IgD-negative memory B cell (primary cell): ENCODE results near the gene CIBAR2. TPM values are rescaled to one million over a fixed set of nuclear protein-coding genes. Genes with fewer than 3 reads are reported as not detected.

ENCODE experiments used
- H3K27ac Mint-ChIP-seq, 3 donors: one replicate each; pipeline ENCODE4 v1.8.0; 2020 to 2022; ENCODE audit warnings: mild to moderate bottlenecking in 3 of 3, mixed read lengths in 3 of 3, moderate library complexity in 1 of 3
- H3K27me3 Mint-ChIP-seq: one replicate; pipeline ENCODE4 v1.8.0; 2021; ENCODE audit warnings: mixed read lengths
- H3K36me3 Mint-ChIP-seq: one replicate; pipeline ENCODE4 v1.8.0; 2020; ENCODE audit warnings: mild to moderate bottlenecking, mixed read lengths
- H3K4me1 Mint-ChIP-seq, 3 donors: one replicate each; pipeline ENCODE4 v1.8.0; 2020 to 2022; ENCODE audit warnings: mixed read lengths in 3 of 3, mild to moderate bottlenecking in 1 of 3
- H3K4me3 Mint-ChIP-seq, 4 donors: one replicate each; pipeline ENCODE4 v1.8.0; 2020 to 2022; ENCODE audit warnings: mild to moderate bottlenecking in 4 of 4, mixed read lengths in 4 of 4, moderate library complexity in 3 of 4
- H3K9me3 Mint-ChIP-seq, 3 donors: one replicate each; pipeline ENCODE4 v1.8.0; 2020 to 2021; ENCODE audit warnings: mixed read lengths in 3 of 3, mild to moderate bottlenecking in 1 of 3
- polyA plus RNA-seq: library from polyadenylated mRNA; unstranded; fragments of 300-500 nt; fragmentation: Illumina TruSeq; gene quantifications from one replicate; pipeline ENCODE4 v1.2.3, GENCODE V29; 2021

The CIBAR2 gene
- polyA plus RNA-seq, 1 donor from 2014 or later: not detected

DNA sequence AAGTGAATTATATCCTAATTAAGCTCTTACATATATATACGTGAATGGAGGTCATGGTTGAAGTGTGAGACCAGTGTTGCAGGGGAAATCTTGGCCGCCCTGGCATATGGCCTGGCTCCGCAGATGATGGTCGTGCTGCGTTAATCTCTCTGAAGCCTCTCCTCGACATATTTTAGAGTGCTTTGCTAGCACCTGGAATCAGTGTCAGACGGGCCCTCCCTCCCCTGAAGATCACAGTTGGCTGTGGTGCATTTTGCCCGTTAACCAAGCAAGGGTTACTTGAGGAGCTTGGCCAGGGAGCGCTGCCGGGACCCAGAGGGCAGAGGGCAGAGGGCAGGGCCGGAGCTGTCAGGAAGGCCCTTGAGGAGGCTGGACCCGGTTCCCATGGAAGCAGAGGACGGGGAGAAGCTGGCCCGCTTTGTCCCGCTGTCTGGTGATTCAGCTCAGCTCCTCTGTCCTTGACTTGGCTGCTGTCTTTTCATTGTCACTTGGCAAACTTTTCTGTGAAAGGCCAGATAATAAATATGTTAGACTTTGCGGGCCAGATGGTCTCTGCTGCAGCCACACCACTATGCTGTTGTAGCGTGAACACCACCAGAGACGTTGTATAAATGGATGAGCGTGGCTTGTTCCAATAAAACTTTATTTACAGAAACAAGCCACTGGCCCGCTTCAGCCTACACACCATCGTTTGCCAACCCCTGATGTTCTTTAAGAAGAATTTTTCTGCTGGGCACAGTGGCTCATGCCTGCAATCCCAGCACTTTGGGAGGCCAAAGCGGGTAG is 32.3 kb downstream of the CIBAR2 start:
- Mint-ChIP-seq H3K27me3 (peaks cover 23% of the 10 kb centered on the region), H3K4me3 (no peak overlapping the region), H3K4me1 (peaks cover 7 to 16% (median 13%) of the 10 kb centered on the region in 3 donors), H3K9me3 (peaks cover 0 to 2% (median 0%) of the 10 kb centered on the region in 3 donors), H3K36me3 (peaks cover 3% of the 10 kb centered on the region), H3K27ac (no peak overlapping the region)

DNA sequence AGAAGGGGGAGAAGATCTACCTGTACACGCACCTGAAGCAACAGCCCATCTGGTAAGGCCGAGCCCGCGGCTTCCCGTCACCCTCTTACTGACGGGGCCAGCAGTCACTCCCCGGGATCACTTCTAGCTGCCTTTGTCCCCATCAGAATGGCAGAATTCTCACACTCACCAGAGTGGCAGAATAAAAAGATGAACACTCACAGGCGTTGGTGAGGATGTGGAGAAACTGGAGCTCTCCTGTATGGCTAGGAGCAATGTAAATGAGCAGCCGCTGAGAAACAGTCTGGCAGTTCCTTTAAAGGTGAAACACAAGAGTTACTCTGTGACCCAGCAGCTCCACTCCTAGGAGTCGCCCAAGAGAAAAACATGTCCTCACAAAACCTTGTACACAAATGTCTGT is 33.3 kb downstream of the CIBAR2 start:
- peaks cover 21% of the 10 kb centered on the region for H3K27me3 Mint-ChIP-seq
- peaks cover 3% of the 10 kb centered on the region for H3K36me3 Mint-ChIP-seq
- peaks cover 0 to 2% (median 0%) of the 10 kb centered on the region in 3 donors for H3K9me3 Mint-ChIP-seq
- peaks cover 7 to 13% (median 13%) of the 10 kb centered on the region in 3 donors for H3K4me1 Mint-ChIP-seq
- H3K27ac Mint-ChIP-seq: no peak overlapping the region
- H3K4me3 Mint-ChIP-seq: no peak overlapping the region

DNA sequence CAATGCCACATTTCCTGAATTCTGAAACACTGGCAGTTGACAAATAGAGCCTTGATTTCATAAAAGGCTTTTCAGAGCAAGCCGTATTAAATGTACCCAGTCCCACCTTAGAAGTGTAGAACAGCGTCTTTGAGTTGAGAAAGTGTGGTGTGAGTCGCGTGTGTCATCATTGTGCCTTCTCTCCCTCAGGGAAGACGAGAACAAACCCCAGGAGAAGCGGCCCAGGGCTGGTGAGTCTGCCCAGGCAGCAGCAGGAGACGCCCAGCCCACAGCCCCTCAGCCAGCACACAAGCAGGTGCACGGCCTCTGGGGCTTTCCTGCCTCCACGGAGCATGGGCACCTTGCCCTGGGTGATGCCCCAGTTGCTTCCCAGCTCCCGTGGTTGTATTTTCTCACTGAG is 34.0 kb downstream of the CIBAR2 start:
- Mint-ChIP-seq H3K36me3 (peaks cover 3% of the 10 kb centered on the region), H3K4me3 (no peak overlapping the region), H3K27ac (no peak overlapping the region), H3K27me3 (peaks cover 18% of the 10 kb centered on the region), H3K4me1 (peaks cover 6 to 8% (median 8%) of the 10 kb centered on the region in 3 donors), H3K9me3 (peaks cover 0 to 2% (median 0%) of the 10 kb centered on the region in 3 donors)

DNA sequence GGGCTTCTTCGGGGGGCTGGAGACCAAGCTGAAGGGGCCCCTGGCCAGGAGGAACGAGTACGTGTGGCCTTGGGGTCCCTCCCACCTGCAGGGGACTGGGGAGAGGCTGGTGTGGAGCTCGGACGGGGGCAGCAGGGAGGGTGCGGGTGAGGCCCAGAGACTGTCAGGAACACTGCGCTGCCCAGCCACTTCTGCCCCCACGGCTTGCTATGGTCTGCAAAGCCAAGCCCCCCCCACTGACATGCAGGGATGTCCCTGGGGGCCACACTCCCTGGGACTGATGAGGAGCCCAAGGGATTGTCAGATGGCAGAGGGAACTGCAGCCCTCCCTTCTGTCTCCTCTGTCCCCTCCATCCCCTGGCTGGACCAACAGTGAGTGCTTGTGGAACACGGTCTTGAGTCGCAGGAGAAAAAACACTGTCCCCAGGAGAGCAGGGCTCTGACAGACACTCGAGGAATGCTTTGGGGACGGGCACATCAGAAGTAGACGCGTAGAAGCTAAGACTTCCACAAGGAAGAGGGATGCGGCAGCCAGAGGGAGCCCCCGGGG is 34.6 kb downstream of the CIBAR2 start:
- peaks cover 14% of the 10 kb centered on the region for H3K27me3 Mint-ChIP-seq
- peaks cover 3 to 6% (median 5%) of the 10 kb centered on the region in 3 donors for H3K4me1 Mint-ChIP-seq
- H3K36me3 Mint-ChIP-seq: peaks cover 3% of the 10 kb centered on the region
- peaks cover 0 to 2% (median 0%) of the 10 kb centered on the region in 3 donors for H3K9me3 Mint-ChIP-seq
- no peak overlapping the region for H3K27ac Mint-ChIP-seq
- H3K4me3 Mint-ChIP-seq: no peak overlapping the region

DNA sequence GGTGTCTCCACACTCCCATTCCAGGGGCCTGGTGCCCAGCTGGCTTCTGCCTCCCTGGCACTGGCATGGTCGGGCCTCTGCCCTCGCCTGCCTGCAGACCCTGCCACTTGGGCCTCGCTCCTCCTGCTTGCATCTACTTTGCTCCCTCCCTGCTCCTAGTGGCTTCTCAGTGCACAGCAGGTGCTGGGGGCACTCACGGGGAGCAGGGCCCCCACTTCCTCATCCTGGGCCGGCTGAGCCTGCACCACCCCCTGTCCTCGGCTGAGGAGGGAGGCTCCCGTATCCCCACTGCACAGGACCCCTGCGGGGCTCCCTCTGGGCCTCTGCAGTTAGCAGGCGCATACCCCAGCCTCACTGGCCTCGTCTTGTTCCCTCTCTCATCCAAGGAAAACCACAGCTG is 35.2 kb downstream of the CIBAR2 start:
- peaks cover 0 to 2% (median 0%) of the 10 kb centered on the region in 3 donors for H3K9me3 Mint-ChIP-seq
- peaks cover 11% of the 10 kb centered on the region for H3K27me3 Mint-ChIP-seq
- no peak overlapping the region for H3K27ac Mint-ChIP-seq
- peaks cover 0 to 3% (median 0%) of the 10 kb centered on the region in 3 donors for H3K4me1 Mint-ChIP-seq
- peaks cover 3% of the 10 kb centered on the region for H3K36me3 Mint-ChIP-seq
- H3K4me3 Mint-ChIP-seq: peak overlapping the region in 1 of 4 donors; percentile 55

DNA sequence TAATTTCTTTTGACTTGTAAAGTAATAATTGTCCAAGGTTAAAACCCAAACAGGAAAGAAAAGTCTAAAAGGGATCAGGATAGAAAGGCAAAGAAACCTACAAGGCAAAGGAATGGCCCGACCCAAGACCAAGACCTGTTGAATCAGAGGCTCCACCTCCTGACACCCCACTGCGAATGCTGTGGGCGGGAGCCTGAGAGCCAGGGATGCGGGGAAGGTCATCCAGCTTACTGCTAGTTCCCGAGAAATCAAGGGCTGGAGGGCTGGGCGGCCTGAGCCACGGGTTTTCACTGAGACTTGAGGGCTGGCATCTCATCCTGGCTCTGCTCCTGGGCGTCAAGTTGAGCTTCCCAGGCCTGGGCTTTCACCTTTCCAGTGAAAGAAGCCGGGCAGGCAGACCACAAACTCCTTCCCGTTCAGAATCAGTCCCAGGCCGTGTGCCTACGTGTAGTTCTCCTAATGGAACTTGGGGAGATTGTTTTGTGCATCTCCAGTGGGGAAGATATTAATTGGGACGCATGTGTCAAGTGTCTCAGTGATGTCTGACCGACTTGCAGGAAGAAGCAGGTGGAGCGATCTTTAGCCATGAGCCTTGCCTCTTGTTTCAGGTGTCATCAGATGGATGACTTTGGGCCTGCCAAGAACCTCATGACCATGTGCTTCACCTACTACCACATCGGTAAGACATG is 36.9 kb downstream of the CIBAR2 start:
- H3K9me3 Mint-ChIP-seq: peaks cover 0 to 2% (median 0%) of the 10 kb centered on the region in 3 donors

DNA sequence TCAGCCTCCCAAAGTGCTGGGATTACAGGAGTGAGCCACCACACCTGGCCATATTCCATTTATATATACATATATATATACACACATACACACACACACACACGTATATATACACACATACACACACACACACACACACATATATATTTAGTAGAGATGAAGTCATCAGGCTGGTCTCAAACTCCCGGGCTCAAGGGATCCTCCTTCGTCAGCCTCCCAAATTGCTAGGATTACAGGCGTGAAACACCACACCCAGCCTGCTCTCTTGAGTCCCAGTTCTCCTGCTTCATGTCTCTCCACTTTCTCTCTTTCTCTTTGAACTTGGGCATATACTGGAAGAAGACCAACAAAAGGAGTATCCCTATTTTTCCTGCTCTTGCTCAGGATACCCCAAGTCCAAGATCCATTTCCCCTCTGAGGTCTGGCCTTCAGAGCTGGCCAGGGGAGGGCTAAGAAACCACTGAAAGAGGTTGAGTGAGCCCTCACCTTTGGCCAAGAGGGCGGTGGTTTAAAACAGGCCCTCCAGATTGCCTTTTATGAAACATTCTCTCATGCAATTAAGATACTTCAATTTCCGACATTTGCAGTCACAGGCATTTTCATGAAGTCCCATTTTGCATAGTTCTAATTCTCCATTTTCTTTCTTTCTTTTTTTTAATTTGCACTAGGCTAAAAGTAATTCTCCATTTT is 37.9 kb downstream of the CIBAR2 start:
- Mint-ChIP-seq H3K27me3 (peaks cover 7% of the 10 kb centered on the region), H3K27ac (no peak overlapping the region), H3K4me1 (peaks cover 0 to 3% (median 0%) of the 10 kb centered on the region in 3 donors), H3K4me3 (no peak overlapping the region), H3K9me3 (peaks cover 0 to 2% (median 0%) of the 10 kb centered on the region in 3 donors), H3K36me3 (peaks cover 3% of the 10 kb centered on the region)

More for the DNA sequence above, 36.9 kb downstream of the CIBAR2 start:
- Mint-ChIP-seq H3K27ac (no peak overlapping the region), H3K36me3 (peaks cover 3% of the 10 kb centered on the region), H3K27me3 (peaks cover 7% of the 10 kb centered on the region), H3K4me1 (peaks cover 0 to 3% (median 0%) of the 10 kb centered on the region in 3 donors), H3K4me3 (no peak overlapping the region)

DNA sequence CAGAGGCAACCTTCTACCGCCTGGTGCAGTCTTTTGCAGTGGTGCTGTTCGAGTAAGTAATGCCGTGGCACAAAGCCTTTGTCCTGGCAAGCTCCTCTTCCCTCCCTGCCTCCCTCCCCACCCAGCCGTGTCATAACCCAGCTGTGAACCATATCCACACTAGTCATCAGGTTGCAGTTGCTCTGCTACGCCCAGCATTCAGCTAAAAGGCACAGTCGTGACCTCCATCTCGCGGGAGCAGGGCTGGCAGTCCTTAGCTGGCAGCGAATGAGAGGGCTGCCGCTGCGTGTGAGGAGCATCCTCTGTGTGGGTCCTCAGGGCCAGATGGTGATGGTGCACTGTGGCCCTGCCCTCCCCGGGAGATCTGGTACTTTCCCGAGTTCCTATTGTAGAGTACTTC is 39.3 kb downstream of the CIBAR2 start:
- Mint-ChIP-seq H3K4me3 (no peak overlapping the region), H3K4me1 (peaks cover 0 to 3% (median 0%) of the 10 kb centered on the region in 3 donors), H3K36me3 (peaks cover 3% of the 10 kb centered on the region), H3K27me3 (peaks cover 9% of the 10 kb centered on the region), H3K27ac (no peak overlapping the region), H3K9me3 (peaks cover 0 to 2% (median 0%) of the 10 kb centered on the region in 3 donors)

DNA sequence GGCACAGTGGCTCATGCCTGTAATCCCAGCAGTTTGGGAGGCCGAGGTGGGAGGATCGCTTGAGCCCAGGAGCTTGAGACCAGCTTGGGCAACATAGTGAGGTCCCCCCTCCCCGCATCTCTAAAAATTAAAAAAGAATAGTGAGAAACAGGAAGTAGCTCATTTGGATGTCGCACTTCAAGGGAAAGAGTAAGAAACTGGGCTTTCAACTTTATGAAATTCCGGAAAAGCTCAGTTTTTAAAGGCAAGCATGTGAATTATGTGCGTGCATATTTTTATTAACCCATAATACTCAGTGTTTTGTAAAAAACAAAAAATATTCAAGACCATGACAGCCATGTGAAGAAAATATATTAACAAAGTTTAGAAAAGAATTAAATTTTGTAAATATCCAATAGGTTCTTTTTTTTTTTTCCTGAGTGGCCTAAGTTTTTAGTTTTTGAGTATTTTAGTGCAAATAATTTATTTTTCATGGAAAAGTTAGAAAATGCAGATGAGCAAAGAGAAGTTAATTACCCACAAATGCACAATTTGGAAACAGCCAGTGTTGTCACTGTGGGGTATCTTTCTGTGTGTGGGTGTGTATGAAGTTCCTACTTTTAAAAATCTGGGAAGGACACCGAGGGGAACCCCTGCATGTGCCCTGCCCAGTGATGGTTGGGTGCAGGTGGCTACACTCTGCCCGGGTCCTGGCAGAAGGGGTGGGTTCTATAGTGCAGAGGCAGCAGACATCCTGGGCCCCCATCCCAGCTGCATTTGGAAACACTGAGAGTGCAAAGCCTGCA is 40.0 kb downstream of the CIBAR2 start:
- Mint-ChIP-seq H3K36me3 (peaks cover 3% of the 10 kb centered on the region), H3K27me3 (peaks cover 9% of the 10 kb centered on the region)

DNA sequence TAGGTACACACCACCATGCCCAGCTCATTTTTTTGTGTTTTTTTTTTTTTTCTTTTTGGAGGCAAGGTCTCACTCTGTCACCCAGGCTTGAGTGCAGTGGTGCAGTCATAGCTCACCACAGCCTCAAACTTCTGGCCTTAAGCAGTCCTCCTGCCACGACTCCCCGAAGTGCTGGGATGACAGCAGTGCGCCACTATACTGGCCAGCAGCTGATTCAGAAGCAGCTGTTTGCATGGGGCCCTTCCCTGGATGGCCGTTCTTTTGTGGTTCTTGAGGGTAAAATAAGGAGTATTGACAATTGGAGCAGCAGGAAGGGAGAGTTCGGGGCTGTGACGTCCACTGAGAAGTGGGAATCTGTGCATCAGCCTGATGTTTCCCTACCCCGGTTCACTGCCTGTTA is 43.1 kb downstream of the CIBAR2 start:
- no peaks in the 10 kb centered on the region for H3K36me3 Mint-ChIP-seq
- H3K4me1 Mint-ChIP-seq: no peaks in the 10 kb centered on the region
- H3K4me3 Mint-ChIP-seq: no peak overlapping the region
- H3K9me3 Mint-ChIP-seq: no peaks in the 10 kb centered on the region
- no peak overlapping the region for H3K27ac Mint-ChIP-seq
- peaks cover 8% of the 10 kb centered on the region for H3K27me3 Mint-ChIP-seq

More for the DNA sequence above, 40.0 kb downstream of the CIBAR2 start:
- Mint-ChIP-seq H3K27ac (no peak overlapping the region), H3K4me3 (no peak overlapping the region), H3K9me3 (peaks cover 0 to under 1% (median 0%) of the 10 kb centered on the region in 3 donors), H3K4me1 (peaks cover 0 to 3% (median 0%) of the 10 kb centered on the region in 3 donors)

DNA sequence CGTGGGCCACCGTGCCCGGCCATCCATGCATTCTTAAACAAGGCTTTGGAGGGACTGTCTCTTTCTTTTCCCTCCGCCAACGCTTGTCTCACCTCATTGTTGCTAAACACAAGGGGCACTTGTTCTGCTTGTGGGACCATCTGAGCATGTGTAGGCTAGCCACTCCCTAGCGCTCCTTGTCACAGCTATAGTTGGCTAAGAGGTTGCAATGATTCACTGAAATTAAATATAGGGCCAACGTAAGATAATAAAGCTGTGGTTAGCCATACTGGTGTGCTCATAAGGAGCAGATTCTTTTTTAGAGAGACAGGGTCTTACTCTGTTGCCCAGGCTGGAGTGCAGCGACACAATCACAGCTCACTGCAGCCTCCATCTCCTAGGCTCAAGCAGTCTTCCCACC is 43.5 kb downstream of the CIBAR2 start:
- Mint-ChIP-seq H3K27me3 (peaks cover 8% of the 10 kb centered on the region), H3K36me3 (no peaks in the 10 kb centered on the region), H3K9me3 (no peaks in the 10 kb centered on the region), H3K4me3 (no peak overlapping the region), H3K27ac (no peak overlapping the region), H3K4me1 (no peaks in the 10 kb centered on the region)

DNA sequence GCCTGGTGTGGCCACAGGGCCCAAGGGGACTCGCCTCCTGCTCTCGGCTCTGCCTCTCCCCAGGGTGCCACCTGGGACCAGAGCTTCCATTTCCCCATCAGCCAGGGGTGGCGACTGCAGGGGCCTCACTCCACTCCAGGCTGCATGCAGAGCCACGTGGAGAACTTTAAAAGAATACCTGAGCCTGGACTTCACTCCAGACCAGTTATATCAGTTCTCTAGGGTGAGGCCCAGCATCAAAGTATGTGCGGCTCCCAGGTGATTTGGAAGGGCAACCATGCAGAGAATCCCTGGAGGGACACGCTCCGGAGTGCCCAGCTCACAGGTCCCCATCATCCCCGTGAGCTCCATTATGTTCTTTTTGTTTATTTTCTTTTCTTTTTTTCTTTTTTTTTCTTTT is 44.8 kb downstream of the CIBAR2 start:
- Mint-ChIP-seq H3K4me3 (no peak overlapping the region), H3K36me3 (no peaks in the 10 kb centered on the region), H3K9me3 (no peaks in the 10 kb centered on the region), H3K27ac (no peak overlapping the region), H3K27me3 (peaks cover 6% of the 10 kb centered on the region), H3K4me1 (no peaks in the 10 kb centered on the region)

DNA sequence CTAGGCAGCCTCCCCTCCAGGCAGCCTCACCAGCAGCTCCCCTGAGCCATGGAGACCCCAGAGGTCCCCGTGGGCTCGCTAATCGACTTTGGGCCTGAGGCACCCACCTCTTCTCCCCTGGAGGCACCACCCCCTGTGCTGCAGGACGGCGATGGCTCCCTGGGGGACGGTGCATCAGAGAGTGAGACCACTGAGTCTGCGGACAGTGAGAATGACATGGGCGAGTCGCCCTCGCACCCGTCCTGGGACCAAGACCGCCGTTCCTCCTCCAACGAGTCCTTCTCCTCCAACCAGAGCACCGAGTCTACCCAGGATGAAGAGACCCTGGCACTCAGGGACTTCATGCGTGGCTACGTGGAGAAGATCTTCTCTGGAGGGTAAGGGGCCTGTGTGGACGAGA is 45.2 kb downstream of the CIBAR2 start:
- H3K27me3 Mint-ChIP-seq: peaks cover 6% of the 10 kb centered on the region
- no peak overlapping the region for H3K27ac Mint-ChIP-seq
- no peaks in the 10 kb centered on the region for H3K36me3 Mint-ChIP-seq
- H3K4me1 Mint-ChIP-seq: peaks cover 0 to under 1% (median under 1%) of the 10 kb centered on the region in 3 donors
- no peaks in the 10 kb centered on the region for H3K9me3 Mint-ChIP-seq
- H3K4me3 Mint-ChIP-seq: no peak overlapping the region

DNA sequence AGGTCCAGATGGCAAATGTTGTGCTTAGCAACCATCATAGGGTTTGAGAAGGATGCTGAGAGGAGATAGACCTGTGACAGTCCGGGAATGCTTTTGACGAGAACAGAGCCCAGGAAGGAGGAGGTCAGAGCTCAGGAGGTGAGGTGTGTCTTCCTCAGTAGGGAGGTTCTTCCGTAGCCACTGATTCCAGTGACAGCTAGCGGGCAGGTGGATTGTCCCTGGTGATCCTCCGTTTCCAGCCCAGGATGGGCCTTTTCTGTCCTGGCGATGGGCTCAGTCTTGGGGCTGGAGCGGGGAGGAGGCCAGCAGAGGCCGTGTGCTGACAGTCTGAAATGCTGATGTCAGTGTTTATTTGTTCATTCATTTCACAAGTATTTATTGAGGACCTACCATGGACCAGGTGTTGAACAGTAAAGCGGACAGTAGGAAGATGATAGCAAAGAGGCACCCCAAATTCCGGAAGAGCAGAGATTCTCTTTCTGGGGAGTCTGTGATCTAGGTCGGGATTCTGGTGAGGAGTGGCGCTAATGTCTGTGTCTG is 45.9 kb downstream of the CIBAR2 start:
- no peaks in the 10 kb centered on the region for H3K9me3 Mint-ChIP-seq

More for the DNA sequence above, 45.9 kb downstream of the CIBAR2 start:
- Mint-ChIP-seq H3K27me3 (peaks cover 6% of the 10 kb centered on the region), H3K4me3 (no peak overlapping the region), H3K27ac (peak overlapping the region in 1 of 3 donors; percentile 52), H3K36me3 (no peaks in the 10 kb centered on the region), H3K4me1 (peaks cover 0 to 4% (median 2%) of the 10 kb centered on the region in 3 donors)
